K562 (cell line): ENCODE results near the gene KCNQ4. TPM values are rescaled to one million over a fixed set of nuclear protein-coding genes. Genes with fewer than 3 reads are reported as not detected.

ENCODE experiments used
- GABPB2 ChIP-seq: fragments of 250-450 bp; sonication (Bioruptor Pico); conservative IDR thresholded peaks from 2 replicates; pipeline ENCODE4 v1.5.1; 2021; ENCODE audit warnings: mild to moderate bottlenecking
- GATAD2B ChIP-seq: fragments of 450-650 bp; IDR thresholded peaks from 2 replicates; pipeline ENCODE4 v1.6.1; 2017; ENCODE audit warnings: mild to moderate bottlenecking, borderline replicate concordance
- RBFOX2 ChIP-seq: fragments of 200-400 bp; formaldehyde crosslinking; IDR thresholded peaks from 2 replicates; pipeline ENCODE4 v1.6.1; 2017; ENCODE audit warnings: low read depth, mild to moderate bottlenecking, low read length, moderate library complexity
- ZNF175 ChIP-seq: fragments of 200-800 bp; sonication (Bioruptor generic); IDR thresholded peaks from 2 replicates; pipeline ENCODE4 v1.6.1; 2016; ENCODE audit warnings: low read depth, mild to moderate bottlenecking, missing genetic modification characterization, missing compliant biosample characterization
- polyA plus RNA-seq, 8 experiments: library from polyadenylated mRNA; depleted of rRNA in 4 of 8; stranded (reverse) in 5 of 8; unstranded in 3 of 8; fragments of >200 nt; fragmentation: Nextera tagmentation in 2 of 8; fragmentation: Illumina TruSeq in 1 of 8; extraction: Ambion mirVana in 2 of 8; extraction: Trizol in 1 of 8; gene quantifications; 2 replicates each; pipeline versions ENCODE4 v1.2.1 to v1.2.3, GENCODE V29; 2011 to 2014; ENCODE audit warnings: inconsistent platforms in 1 of 8, missing spikeins in 1 of 8
- total RNA-seq, 7 experiments: library from RNA; depleted of rRNA in 6 of 7; stranded (reverse); fragments of >200 nt in 6 of 7; fragmentation: Illumina TruSeq in 2 of 7; extraction: Trizol in 2 of 7; gene quantifications; 2 replicates each; pipeline versions ENCODE4 v1.2.1 to v1.2.3, GENCODE V29; 2011 to 2021; ENCODE audit warnings: low replicate concordance in 1 of 7
- TF ChIP-seq, protein P1 (sequence below), 2 experiments: fragments of 450-650 bp; formaldehyde crosslinking in 1 of 2; IDR thresholded peaks; 2 replicates each; pipeline versions ENCODE4 v1.4.0 to v1.6.1; 2014 to 2020; ENCODE audit warnings: mild to moderate bottlenecking in 2 of 2, borderline replicate concordance in 1 of 2, low read depth in 1 of 2
- TF ChIP-seq, protein P2 (sequence below): fragments of 450-650 bp; IDR thresholded peaks from 2 replicates; pipeline ENCODE4 v1.7.1; 2018; ENCODE audit warnings: mild to moderate bottlenecking, low read depth; ENCODE audit not compliant: partially characterized antibody
- TF ChIP-seq, protein P3 (sequence below): IDR thresholded peaks from 2 replicates; pipeline ENCODE4 v1.6.1; 2011; ENCODE audit warnings: borderline replicate concordance, low read depth, mild to moderate bottlenecking, moderate library complexity, low read length; ENCODE audit not compliant: insufficient read depth, poor library complexity, severe bottlenecking
- TF ChIP-seq, protein P4 (sequence below): IDR thresholded peaks from 2 replicates; pipeline ENCODE4 v1.6.1; 2016; ENCODE audit warnings: missing genetic modification characterization, missing compliant biosample characterization

Gene KCNQ4
- total and polyA plus RNA-seq, 9 of the 15 experiments (the other 6 are each of a cell fraction or from before 2014, with no cell fraction given) = 0.07 to 4.1 (median 0.79) TPM

DNA sequence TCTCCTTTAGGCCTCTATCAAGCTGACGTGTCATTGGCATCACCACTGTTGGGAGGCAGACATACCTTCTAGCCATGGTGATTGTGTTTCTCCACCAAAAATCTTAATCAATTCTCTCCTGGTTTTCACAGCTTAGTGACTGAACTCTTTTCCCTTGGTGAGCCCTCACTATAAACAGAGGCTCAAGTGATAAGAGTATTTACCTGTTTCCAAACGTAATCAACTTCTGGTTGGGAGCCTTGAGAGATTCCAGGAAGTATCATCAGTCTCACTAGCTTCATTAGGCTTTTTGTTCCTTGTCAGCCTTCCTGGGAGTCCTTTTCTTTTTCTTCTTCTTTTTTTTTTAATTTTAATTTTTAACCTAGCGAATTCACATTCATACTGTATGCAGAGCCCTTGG is 33.8 kb upstream of the KCNQ4 start (continued):
- TF ChIP-seq, protein P1, sequence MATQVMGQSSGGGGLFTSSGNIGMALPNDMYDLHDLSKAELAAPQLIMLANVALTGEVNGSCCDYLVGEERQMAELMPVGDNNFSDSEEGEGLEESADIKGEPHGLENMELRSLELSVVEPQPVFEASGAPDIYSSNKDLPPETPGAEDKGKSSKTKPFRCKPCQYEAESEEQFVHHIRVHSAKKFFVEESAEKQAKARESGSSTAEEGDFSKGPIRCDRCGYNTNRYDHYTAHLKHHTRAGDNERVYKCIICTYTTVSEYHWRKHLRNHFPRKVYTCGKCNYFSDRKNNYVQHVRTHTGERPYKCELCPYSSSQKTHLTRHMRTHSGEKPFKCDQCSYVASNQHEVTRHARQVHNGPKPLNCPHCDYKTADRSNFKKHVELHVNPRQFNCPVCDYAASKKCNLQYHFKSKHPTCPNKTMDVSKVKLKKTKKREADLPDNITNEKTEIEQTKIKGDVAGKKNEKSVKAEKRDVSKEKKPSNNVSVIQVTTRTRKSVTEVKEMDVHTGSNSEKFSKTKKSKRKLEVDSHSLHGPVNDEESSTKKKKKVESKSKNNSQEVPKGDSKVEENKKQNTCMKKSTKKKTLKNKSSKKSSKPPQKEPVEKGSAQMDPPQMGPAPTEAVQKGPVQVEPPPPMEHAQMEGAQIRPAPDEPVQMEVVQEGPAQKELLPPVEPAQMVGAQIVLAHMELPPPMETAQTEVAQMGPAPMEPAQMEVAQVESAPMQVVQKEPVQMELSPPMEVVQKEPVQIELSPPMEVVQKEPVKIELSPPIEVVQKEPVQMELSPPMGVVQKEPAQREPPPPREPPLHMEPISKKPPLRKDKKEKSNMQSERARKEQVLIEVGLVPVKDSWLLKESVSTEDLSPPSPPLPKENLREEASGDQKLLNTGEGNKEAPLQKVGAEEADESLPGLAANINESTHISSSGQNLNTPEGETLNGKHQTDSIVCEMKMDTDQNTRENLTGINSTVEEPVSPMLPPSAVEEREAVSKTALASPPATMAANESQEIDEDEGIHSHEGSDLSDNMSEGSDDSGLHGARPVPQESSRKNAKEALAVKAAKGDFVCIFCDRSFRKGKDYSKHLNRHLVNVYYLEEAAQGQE (IDR thresholded peaks at IDR 0.05; ENCODE audit: borderline replicate concordance) = no peak
- TF ChIP-seq, protein P1 (CRISPR knock-in tag; IDR thresholded peaks at IDR 0.05; ENCODE audit: low read depth) = no peak
- no peak for TF ChIP-seq ZNF175 (CRISPR knock-in tag)
- TF ChIP-seq GATAD2B = no peak
- no peak for TF ChIP-seq GABPB2 (CRISPR knock-in tag)
- TF ChIP-seq, protein P2, sequence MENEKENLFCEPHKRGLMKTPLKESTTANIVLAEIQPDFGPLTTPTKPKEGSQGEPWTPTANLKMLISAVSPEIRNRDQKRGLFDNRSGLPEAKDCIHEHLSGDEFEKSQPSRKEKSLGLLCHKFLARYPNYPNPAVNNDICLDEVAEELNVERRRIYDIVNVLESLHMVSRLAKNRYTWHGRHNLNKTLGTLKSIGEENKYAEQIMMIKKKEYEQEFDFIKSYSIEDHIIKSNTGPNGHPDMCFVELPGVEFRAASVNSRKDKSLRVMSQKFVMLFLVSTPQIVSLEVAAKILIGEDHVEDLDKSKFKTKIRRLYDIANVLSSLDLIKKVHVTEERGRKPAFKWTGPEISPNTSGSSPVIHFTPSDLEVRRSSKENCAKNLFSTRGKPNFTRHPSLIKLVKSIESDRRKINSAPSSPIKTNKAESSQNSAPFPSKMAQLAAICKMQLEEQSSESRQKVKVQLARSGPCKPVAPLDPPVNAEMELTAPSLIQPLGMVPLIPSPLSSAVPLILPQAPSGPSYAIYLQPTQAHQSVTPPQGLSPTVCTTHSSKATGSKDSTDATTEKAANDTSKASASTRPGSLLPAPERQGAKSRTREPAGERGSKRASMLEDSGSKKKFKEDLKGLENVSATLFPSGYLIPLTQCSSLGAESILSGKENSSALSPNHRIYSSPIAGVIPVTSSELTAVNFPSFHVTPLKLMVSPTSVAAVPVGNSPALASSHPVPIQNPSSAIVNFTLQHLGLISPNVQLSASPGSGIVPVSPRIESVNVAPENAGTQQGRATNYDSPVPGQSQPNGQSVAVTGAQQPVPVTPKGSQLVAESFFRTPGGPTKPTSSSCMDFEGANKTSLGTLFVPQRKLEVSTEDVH = no peak
- TF ChIP-seq, protein P3, sequence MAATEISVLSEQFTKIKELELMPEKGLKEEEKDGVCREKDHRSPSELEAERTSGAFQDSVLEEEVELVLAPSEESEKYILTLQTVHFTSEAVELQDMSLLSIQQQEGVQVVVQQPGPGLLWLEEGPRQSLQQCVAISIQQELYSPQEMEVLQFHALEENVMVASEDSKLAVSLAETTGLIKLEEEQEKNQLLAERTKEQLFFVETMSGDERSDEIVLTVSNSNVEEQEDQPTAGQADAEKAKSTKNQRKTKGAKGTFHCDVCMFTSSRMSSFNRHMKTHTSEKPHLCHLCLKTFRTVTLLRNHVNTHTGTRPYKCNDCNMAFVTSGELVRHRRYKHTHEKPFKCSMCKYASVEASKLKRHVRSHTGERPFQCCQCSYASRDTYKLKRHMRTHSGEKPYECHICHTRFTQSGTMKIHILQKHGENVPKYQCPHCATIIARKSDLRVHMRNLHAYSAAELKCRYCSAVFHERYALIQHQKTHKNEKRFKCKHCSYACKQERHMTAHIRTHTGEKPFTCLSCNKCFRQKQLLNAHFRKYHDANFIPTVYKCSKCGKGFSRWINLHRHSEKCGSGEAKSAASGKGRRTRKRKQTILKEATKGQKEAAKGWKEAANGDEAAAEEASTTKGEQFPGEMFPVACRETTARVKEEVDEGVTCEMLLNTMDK = no peak
- TF ChIP-seq RBFOX2 = no peak
- TF ChIP-seq, protein P4, sequence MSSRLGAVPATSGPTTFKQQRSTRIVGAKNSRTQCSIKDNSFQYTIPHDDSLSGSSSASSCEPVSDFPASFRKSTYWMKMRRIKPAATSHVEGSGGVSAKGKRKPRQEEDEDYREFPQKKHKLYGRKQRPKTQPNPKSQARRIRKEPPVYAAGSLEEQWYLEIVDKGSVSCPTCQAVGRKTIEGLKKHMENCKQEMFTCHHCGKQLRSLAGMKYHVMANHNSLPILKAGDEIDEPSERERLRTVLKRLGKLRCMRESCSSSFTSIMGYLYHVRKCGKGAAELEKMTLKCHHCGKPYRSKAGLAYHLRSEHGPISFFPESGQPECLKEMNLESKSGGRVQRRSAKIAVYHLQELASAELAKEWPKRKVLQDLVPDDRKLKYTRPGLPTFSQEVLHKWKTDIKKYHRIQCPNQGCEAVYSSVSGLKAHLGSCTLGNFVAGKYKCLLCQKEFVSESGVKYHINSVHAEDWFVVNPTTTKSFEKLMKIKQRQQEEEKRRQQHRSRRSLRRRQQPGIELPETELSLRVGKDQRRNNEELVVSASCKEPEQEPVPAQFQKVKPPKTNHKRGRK (tag) = no peak
